HG02885 (cell line): Measurements from ENCODE around the gene TTC33.

Experiments
- ATAC-seq: cut with Tn5 transposase; IDR thresholded peaks from one replicate; pipeline ENCODE4 v1.9.1; 2021; ENCODE audit warnings: mild to moderate bottlenecking; ENCODE audit not compliant: unreplicated experiment, poor library complexity

TTC33 gene

DNA sequence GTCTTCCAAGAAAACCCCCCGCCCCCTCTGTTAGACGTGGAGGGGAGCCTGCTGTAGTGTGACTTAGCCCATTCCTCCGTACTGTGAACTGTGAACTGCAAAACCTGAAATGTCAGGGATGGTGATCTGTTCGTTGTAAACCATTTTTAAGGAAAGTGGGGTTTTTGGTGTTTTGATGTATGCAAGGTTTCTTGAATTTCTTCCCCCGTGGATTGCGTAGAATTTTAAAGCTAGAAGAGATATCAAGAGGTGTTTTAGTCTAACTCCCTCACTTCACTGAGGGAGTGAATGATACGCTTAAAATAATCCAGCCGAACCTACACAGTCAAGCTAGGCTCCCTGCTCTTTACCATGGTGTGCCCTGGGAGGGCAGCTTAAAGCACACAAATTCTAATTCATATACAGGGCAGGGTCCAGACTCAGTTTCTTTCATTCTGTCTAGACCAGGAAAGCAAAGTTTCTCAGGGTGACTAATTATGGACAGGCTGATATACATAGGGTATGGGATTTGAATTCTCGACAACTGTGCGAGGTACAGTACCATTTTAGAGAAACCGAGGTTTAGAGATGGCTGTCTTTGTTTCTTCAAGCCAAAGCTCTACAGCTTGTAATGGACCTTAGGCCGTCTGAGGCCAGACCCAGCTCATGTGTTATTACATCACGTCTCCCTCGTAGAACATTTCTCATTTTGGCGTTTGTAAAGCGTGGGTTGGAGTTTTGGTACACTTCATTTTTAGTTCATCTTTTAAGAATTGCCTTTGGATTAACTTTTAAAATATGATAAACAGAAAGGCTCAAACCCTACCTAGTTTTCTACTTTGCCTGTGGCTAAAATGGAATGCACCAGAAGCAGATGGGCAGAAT is 73.4 kb downstream of the TTC33 start:
- ATAC-seq: no peak

DNA sequence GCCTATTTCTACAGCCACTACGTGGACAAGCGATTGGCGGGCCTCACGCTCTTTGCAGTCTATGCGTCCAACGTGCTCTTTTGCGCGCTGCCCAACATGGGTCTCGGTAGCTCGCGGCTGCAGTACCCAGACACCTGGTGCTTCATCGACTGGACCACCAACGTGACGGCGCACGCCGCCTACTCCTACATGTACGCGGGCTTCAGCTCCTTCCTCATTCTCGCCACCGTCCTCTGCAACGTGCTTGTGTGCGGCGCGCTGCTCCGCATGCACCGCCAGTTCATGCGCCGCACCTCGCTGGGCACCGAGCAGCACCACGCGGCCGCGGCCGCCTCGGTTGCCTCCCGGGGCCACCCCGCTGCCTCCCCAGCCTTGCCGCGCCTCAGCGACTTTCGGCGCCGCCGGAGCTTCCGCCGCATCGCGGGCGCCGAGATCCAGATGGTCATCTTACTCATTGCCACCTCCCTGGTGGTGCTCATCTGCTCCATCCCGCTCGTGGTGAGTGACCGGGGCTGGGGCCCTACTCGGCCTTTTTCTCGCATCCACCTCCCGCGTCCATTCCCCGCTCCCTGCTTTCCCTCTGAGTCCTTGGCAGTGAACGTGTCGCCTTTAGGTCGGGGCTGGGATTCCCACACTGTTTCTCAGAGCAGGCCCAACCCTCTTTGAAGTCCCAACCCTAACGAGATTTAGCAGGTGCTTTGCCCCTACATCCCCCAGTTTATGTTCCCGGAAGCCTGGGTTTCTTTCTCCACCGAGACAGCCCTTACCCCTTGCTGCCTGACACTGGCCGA is 74.2 kb downstream of the TTC33 start:
- peak; percentile 19 for ATAC-seq

DNA sequence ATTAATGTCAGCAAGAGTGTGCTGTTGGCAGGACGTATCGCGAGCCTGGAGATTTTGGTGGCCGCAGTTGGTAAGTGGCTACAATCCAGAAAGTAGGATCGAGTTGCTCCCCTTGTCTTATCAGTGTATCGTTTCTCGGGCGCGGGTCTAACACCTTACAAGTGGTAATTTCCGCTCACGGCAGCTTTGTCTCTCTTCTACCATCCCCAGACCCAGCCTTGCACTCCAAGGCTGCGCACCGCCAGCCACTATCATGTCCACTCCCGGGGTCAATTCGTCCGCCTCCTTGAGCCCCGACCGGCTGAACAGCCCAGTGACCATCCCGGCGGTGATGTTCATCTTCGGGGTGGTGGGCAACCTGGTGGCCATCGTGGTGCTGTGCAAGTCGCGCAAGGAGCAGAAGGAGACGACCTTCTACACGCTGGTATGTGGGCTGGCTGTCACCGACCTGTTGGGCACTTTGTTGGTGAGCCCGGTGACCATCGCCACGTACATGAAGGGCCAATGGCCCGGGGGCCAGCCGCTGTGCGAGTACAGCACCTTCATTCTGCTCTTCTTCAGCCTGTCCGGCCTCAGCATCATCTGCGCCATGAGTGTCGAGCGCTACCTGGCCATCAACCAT is 74.9 kb downstream of the TTC33 start:
- ATAC-seq: no peak

DNA sequence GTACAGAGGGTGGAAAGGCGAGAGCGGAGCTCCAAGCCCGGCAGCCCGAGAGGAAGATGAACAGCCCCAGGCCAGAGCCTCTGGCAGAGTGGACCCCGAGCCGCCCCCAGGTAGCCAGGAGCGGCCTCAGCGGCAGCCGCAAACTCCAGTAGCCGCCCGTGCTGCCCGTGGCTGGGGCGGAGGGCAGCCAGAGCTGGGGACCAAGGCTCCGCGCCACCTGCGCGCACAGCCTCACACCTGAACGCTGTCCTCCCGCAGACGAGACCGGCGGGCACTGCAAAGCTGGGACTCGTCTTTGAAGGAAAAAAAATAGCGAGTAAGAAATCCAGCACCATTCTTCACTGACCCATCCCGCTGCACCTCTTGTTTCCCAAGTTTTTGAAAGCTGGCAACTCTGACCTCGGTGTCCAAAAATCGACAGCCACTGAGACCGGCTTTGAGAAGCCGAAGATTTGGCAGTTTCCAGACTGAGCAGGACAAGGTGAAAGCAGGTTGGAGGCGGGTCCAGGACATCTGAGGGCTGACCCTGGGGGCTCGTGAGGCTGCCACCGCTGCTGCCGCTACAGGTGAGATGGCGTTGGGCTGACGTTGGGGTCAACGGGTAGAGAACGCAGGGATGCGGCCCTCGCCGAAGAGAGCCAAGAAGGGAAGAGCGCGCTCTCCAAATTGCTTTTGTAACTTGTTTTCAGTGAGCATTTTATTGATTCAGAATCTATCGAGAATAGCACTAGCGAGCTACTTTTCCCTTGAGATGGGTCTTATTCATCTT is 75.7 kb downstream of the TTC33 start, which contains the start of gene PTGER4:
TSS of gene PTGER4 (plus strand) at position 3 of the 769 bp plus-strand sequence. CDS start 1,079 bp downstream, outside the sequence.
- peak; percentile 37 for ATAC-seq

DNA sequence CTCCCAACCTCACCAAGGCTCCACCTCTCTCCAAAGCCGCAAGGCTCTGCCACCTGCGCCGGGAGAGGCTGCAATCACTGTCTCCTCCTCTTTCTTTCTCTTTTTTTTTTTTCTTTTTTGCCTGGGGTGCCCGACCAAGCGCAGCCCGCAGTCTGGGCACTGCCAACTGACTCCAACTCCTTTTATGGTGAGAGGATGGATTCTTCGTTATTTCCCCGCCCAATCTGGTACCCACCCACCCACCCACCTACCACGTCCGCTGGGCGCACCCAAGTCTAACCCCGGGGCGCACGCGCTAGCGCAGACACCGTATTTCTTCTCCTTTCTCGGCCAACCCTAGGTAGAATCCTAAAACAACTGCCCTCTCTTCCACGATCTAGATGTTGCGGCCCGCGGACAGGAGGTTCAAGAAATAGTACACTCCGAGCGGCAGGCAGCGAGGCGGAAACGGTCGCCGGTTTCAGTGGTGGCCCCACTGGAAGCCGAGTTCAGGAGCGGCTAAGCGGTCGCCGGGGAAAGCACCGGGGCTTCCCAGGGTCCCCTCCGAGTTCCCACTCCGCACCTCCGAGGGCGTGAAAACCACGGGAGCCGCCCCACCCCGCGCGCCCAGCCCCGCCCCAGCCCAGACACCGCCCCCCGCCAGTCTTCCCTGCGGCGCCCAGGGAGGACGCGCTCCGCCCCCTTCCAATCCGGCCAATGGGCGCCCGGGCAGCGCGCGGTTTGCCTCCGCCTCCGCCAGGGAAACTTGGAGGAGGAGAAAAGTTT is 76.4 kb downstream of the TTC33 start:
- ATAC-seq: peak; percentile 77

DNA sequence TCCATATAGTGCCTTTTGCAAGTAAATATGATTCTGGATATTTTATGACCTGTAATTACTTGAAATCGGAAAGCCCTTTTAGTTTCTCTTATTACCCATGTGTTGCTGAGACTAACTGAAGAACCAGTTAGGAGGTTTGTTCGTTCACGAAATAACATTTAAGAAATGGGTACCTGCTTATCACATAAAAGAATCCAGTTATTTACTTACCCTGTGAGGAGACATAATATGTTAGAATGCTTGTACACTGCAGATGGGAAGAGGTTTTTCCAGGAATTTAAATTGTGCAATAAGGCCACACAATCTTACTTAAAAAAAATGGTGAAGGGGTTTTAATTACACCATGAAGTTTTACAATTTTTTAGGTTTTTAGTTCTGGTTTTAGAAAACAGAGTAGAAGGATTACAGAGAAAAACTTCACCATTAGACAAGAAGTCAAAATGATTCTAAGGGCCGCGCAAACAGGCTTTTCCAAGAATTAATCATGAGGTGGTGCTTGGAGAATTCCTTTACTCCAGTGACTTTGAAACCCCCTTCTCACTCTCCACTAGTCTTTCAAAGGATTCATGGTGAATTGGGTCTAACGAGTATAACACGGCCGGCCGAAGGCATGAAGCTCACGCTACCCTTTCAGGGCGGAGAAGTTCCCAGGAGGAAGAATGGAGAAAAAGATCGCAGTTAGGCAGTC is 77.2 kb downstream of the TTC33 start:
- no peak for ATAC-seq

DNA sequence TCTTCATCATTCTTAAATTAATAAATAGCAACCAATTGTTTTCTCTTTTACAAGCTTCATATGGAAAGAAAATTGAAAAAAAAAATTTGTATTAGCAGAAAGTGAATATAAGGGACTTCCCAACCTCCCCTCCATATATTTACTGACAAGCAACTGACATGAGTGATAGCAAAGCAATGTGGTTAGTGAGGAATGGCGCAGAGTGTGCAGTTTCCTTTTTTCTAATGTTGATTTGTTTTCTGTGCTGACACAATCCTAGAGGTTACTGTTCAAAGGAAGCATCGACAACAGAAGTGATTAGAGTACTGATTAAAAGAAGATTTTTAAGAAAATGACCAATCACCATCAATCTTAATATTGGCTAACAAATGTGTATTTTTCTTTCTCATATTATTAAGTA is 77.7 kb downstream of the TTC33 start:
- no peak for ATAC-seq

DNA sequence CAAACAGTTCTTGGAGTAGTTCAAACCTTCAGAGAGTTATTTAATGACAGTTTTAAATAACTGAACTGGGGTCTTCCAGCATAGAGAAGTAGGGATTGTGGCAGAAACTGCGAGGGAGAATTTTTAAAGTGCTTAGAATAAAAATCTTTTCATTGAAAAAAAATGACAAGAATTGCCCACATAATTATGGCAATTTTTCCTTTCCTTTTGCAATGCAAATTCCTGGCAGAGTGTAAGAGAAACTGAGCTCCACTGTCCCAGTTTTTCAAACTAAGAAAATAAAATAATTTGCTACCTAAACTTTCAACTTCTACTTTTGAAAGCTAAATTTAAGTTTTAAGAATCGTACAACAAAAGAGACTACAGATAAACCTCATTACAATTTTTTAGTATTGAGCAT is 78.3 kb downstream of the TTC33 start:
- ATAC-seq: no peak

DNA sequence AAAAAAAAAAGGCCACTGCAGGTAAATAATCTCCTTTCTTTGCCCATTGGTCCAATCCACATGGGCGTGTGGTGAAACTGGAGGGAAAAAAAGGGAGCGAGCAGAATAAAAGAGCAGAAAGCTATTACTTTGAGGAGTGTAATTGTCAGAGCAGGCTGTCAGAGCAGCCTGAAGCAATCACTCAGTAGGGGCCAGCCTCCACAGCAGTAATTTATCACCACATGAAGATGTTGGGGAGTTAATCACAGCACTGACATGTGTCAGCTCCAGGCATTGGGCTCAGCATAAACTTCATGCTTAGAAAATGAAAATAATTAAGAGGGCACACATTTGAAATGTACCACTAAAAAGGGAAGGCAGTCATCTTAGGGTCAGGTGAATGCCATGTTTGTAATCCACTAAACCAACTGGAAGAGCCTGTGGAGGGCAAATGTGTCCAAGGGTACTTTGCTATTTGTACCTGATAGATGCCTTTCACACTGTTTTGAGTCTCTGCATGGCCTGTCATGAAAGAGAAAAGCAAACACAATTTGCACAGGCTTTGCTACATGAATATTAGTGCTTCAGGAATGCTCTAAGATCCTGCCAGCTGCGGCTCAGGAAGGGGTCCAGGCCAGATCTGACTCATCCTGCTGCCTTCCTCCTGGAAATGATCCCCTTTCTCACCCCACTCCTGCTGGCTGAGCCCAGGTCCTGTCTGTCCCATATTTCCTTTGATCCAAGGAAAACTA is 79.0 kb downstream of the TTC33 start:
- no peak for ATAC-seq

DNA sequence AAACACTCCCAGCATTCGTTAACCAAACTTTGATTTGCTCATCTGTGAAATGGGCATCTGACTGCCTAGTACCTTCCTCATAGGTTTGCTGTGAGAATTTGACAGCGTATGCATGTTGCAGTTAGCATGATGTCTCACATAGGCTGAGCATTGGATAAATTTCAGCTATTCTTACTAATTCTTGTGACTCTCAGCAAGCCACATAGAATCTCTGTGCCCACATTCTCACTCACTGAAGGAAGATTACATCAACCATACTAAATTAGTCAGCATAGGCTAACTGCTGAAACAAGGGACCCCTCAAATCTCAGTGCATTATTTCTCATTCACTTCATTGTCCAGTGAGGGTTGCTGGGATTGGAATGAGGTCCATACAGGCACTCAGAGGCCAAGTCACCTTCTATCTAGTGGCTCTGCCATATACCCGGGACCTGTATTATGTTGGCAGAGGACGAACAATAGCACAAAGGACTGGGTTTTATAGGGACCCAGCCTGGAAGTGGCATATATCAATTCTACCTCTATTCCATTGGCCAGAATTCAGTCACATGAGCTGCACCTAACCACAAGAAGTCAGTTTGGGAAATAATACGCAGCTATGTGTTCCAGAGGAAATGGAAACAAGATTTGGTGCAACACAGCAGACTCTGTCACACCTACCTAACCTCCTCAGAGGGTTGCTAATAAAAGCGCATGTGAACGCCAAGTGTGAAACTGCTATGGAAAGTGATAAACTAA is 80.2 kb downstream of the TTC33 start:
- ATAC-seq: no peak

DNA sequence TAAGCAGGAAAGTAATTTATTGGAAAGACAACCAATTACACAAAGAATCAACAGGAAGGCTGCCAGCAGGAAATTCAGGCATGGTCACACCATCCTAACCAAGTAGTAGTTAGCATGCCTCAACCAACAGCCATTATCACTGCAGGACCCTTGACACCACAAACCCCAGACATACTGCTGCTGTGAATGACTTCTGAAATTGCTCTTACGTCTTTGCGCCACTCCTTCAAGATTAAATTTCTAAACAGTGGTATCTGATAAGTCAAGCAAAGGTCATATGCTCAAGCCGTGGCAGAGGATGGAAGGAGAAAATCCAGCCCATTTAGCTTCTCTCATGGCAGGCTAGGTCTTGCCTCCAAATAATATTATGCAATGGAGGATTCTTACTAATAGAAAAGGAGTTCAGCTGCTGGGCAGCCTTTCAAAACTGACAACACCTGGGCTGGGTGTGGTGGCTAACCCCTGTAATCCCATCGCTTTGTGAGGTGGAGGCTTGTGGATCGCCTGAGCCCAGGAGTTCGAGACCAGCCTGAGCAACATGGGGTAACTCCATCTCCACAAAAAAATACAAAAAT is 81.0 kb downstream of the TTC33 start:
- no peak for ATAC-seq

DNA sequence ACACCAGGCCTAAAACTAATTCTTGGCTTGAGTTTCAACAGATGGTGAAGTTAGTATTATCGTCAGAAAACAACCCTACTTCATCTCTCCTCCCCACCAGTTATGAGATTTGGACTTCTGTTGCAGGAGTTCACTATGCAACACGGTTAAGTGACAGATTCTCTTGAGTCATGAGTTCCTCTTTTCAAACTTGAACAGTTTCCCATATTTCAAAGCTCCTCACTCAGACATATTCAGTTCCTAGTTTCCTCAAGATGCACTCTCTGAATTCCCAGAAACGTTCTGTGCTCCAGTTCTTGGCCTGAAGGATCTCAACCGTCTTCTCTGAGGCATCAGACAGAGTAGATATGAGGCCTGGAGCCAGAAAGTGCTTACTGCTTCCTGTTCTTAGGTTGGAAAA is 83.3 kb downstream of the TTC33 start:
- ATAC-seq: peak; percentile 38

DNA sequence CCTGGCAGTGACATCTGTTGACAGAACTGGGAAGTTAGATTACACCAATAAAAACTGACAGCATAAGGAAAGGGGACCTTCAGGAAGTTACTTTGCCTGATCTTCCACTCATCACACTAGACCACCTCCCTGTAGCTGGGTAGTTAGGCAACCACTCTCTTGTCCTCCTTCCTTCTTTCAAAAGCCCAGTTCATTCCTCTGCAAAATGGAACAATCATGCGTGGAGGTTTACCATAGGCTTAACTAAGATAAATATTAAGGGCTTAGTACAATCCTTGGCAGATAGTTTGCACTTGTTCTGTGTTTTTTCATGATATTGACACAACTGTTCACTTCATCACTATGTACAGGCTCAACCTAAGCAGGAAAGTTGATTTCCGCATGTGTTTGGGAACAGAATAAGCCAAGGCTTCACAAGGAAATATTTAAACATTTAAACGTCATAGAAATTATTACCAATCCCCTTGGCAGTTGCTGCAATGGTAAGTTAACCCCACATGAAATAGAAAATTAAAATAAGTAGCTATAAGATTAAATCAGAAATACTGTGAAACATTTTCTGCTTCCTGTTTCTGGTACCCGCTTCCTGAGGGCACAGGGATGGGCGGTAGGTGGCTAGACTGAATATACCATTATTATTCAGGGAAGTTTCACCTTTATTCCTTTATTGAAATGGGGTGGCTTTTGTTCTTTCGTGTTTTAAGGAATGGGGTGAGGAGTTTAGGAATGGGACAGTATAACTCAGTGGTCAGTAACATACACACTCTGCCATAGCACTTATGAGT is 86.0 kb downstream of the TTC33 start:
- no peak for ATAC-seq

DNA sequence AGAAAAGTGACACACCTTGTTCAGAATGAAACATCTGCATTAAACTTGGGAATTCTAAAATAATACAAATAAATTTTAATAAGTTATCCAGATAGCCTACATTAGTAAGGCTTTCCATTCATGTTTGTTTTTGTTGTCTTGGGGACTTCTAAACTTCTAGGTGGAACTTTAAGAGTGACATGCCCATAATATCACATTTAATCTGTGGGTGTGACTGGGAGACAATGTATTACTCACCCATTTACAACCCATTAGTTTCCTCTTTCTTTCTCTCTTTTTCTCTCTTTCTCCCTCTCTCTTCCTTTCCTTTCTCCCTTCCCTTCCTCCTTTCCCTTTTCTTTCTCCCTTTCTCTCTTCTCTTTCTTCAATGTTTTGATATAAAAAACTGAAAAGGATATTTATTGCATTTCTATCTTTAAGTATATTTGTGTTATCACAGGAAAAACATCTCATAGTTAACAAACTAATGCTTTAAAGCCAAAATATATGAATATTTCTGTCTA is 88.5 kb downstream of the TTC33 start:
- ATAC-seq: no peak

DNA sequence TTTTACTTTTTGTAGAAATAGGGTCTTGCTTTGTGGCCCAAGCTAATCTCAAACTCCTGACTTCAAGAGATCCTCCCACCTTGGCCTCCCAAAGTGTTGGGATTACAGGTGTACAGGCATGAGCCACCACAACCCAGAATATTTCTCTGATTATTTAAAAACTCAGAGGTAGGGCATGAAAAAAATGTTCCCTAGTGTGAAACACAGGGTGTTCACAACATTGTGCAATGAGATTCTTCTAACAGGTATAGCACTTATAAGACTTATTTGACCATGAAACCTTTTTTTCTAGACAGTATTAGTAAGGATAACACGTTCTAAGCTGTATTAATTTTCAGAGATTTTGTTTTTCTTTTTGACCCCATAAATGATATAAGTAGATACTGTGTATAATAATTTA is 89.1 kb downstream of the TTC33 start:
- no peak for ATAC-seq

DNA sequence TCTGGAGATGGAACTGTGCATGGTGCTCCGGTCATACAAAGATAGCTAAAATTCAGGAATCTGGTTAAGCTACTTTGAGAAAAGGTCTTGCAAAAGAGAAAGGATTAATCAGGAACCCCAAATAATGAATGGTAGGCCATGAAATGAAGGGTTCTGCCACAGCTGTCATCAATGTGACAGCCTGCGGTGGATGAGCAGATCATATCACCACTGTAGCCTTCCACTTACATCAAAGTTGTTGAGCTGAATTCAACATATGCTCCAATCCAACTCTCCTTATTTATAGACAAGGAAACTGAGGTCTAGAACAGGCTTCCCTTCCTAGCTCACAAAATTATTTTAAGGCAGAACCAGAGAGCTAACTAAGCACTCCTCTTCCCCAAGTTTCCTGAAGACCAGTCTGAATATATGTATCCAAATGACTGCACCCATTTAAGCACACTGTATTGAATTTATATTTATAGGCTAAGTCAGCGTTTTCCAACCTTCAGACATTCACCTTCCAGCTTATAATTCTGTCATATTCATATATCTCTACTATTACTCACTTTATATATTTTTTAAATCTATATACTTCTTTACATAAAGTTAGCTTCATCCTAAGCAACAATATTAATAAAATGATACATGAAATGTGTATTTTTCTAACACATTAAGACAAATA is 90.0 kb downstream of the TTC33 start:
- no peak for ATAC-seq
